ENCODE measurements around the gene C3AR1.

GRCh38 chr12:8064131-8064530 lies 2.0 kb downstream of the C3AR1 start:
- no peak for TF ChIP-seq CTCF (IDR thresholded peaks at IDR 0.05)
- no peak for TF ChIP-seq POLR2AphosphoS5 (IDR thresholded peaks at IDR 0.05)
- no peak for TF ChIP-seq POLR2A (IDR thresholded peaks at IDR 0.05)
- no peak for TF ChIP-seq EP300 (IDR thresholded peaks at IDR 0.05)
